HG03139 (cell line): Measurements from ENCODE around the gene SPSB2.
A peak's percentile ranks its signal among the peaks of the same experiment; 100 is the strongest.

ENCODE experiments used
- ATAC-seq: cut with Tn5 transposase; IDR thresholded peaks from one replicate; pipeline ENCODE4 v1.9.1; 2021; ENCODE audit not compliant: unreplicated experiment

Gene SPSB2

DNA sequence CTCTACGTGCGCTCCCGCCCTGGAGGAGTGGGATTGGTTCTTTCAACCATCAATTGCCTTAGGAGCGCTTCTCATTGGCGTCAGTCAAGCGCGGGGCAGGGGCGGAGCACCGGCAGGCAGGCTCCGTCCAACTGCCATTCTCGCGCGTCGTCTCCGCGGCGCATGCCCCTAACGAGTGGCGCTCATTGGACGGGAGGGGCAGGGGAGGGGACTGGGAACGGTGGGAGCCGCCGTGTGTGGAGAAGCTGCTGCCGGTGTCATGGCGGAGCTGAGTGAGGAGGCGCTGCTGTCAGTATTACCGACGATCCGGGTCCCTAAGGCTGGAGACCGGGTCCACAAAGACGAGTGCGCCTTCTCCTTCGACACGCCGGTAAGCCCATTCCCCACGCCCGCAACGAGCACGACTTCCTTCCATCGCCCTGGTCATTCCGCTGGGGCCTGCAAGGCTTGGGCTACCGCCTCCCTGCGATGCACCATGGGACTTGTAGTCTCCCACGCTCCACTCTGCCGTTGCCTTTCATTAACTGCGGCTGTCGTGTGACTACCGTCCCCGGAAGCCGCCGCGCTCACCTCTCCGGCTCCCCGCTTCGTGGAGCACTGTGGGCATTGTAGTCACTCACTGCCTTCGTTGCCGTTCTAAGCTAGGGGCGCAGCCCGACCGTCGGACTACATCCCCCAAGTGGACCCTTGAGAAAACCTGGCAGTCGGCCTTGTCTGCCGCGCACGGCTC lies 21.0 kb downstream of the SPSB2 start, which contains the start of gene USP5:
TSS of gene USP5 (plus strand) at position 230 of the 730 bp plus-strand sequence. CDS start at position 260, 30 bp downstream.
- peak; percentile 65 for ATAC-seq

DNA sequence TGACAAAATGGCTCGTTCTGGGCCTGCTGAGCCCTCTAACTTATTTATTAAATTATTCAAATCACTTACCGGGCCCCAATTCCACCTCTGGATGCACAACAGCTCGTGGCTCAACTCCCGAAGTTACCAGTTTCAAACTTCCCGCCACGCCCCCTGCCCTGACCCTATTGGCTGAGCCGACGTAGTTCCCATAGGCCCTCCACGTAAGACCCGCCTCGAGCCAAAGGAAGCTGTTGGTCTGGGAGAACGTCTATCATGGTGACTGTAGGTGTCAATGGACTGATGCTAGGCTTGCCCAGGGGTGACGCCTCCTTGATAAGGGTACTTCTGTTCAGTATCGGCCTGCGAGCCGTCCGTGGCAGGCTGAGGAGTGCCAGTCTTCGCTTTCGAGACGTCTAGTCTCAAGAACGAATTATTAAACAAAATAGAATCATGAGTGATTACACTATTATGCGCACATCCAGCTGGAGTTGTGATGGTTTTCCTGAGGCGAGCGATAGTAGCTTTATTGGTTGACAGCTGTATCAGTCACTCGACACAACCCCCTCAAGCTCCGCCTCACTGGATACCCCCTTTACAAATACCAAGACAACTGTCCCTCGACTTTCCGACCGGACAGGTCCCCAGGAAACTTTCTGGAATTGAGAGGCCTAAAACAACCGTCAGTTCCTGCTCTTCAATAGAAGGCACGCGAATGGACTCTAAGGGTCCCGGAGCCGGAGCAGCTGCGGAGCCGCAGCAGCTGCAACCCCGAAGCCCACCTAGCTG lies 21.8 kb downstream of the SPSB2 start, which contains the start of gene CDCA3:
TSS of gene CDCA3 (minus strand) at position 134 of the 768 bp plus-strand sequence. CDS start 334 bp downstream, outside the sequence.
- ATAC-seq, result peak; percentile 41

GRCh38 chr12:6850796-6851152 lies 22.3 kb downstream of the SPSB2 start:
- ATAC-seq, result no peak

GRCh38 chr12:6849976-6850560 lies 23.0 kb downstream of the SPSB2 start:
- no peak for ATAC-seq

- ATAC-seq, result no peak
Measured at GRCh38 chr12:6849427-6849826, 23.7 kb downstream of the SPSB2 start.

DNA sequence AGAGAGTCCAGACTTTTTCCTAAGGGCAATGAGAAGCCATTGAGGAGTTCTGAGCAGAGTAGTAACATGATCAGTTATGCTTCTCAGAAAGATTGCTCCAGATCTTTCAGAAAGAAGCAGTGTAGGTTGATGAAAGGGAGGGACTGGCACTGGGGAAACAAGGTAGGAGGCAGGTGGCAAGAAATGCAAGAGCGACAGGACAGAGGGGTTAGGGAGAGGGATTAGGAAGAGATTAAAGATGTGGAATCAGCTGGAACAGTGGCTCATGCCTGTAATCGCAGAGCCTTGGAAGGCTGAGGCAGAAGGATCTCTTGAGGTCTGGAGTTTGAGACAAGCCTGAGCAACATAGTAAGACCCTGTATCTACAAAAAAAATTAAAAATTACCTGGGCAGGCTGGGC lies 25.4 kb downstream of the SPSB2 start:
- no peak for ATAC-seq

- no peak for ATAC-seq
Measured at GRCh38 chr12:6846316-6846869, 26.7 kb downstream of the SPSB2 start.

DNA sequence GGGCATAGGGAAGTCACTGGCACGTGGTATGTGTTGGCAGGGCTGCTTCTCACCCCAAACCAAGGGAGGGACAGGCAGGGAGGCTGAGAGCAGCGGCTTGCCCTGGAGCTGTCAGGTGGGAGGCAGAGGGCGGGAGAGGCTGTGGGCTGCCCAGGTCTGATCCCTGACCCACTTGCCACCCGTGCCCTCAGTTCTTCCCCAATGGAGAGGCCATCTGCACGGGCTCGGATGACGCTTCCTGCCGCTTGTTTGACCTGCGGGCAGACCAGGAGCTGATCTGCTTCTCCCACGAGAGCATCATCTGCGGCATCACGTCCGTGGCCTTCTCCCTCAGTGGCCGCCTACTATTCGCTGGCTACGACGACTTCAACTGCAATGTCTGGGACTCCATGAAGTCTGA lies 27.7 kb downstream of the SPSB2 start:
- no peak for ATAC-seq

DNA sequence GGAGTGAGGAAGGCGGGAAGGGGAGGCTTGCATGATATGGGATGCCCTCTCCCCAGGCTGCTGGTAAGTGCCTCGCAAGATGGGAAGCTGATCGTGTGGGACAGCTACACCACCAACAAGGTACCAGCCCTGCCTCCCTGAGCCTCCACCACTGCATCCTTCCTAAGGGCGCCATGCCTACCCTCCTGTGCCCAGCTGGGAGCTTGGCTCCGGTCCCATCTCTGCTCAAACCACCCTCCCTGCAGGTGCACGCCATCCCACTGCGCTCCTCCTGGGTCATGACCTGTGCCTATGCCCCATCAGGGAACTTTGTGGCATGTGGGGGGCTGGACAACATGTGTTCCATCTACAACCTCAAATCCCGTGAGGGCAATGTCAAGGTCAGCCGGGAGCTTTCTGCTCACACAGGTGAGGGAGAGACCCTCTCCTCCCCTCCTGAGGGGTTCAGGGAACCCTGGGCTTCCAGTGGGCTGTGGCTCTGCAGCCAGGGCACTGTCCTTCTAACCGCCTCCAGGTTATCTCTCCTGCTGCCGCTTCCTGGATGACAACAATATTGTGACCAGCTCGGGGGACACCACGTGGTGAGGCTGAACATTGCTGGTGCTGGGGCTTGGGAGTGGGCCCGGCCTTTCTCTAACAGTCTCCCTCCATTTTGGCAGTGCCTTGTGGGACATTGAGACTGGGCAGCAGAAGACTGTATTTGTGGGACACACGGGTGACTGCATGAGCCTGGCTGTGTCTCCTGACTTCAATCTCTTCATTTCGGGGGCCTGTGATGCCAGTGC lies 29.8 kb downstream of the SPSB2 start:
- no peak for ATAC-seq

GRCh38 chr12:6842075-6842474 lies 31.0 kb downstream of the SPSB2 start:
- ATAC-seq, result no peak

- ATAC-seq, result no peak
Measured at GRCh38 chr12:6840761-6841515, 32.2 kb downstream of the SPSB2 start, which contains the start of gene GNB3. TSS of gene GNB3 (plus strand) at chr12:6840925. CDS start at chr12:6841288, 363 bp downstream.

GRCh38 chr12:6840330-6840729 lies 32.8 kb downstream of the SPSB2 start:
- ATAC-seq, result no peak

- peak; percentile 71 for ATAC-seq
Measured at GRCh38 chr12:6839482-6840201, 33.5 kb downstream of the SPSB2 start.

- ATAC-seq, result no peak
Measured at GRCh38 chr12:6838854-6839253, 34.2 kb downstream of the SPSB2 start.

DNA sequence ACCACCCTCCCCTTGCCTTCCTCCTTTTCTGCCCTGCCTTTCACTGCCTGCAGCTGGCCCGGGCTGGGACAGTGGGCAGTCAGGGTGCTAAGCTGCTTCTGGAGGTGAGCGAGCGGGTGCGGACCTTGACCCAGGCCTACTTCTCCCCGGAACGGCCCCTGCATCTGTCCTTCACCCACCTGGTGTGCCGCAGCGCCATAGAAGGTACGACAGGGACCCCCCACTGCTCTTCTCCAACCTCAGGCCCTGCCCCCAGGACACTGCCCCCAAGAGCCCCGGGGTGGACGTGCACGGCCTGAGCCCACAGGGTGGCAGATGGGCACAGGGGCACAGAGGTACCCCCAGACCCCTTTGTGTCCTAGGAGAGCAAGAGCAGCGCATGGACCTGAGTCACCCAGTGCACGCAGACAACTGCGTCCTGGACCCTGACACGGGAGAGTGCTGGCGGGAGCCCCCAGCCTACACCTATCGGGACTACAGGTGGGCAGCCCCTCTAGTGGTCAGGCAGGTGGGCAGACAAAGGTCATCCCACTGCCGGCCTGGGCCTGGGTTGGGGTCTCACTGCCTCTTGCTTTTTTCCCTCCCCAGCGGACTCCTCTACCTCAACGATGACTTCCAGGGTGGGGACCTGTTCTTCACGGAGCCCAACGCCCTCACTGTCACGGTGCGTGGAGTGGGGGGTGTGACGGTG lies 35.6 kb downstream of the SPSB2 start:
- ATAC-seq, result no peak

- ATAC-seq, result no peak
Measured at GRCh38 chr12:6836851-6837250, 36.3 kb downstream of the SPSB2 start.

DNA sequence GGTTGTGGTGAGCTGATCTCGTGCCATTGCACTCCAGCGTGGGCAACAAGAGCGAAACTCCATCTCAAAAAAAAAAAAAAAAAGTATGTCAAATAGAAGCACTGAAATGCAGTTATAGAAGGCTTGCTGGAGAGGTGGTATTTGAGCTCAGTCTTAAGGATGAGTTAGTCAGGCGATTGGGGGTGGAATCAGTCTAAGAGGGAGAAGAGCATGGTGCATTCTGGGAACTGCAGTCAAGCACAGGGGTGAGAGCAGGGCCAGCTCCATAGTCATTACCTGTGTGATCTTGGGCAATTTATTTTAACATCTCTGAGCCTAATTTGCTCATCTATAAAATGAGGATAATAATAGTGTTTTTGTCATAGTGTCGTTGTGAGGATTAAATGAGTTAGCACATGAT lies 38.2 kb downstream of the SPSB2 start:
- ATAC-seq, result no peak

DNA sequence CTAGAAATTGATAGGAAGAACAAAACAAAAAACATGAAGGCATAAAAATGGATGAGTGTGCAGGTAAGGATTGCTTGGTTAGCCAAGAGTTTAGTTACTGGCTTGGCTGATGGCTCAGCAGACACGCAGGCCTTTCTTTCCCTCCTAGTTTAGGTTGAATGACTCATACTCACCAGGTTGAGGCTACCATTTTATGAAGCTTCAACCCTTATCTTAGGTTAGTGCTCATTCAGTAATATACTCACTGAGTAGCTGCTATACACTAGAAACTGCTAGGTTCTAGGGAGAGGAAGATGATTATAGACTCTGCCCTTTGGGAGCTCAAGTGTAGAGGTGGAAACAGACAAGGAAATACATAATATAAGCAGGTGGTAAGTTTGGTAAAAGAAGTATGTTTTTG lies 38.8 kb downstream of the SPSB2 start:
- ATAC-seq, result no peak
